ENCODE data around the gene NUCB1. TPM values are rescaled to one million over a fixed set of nuclear protein-coding genes. Genes with fewer than 3 reads are reported as not detected.
A peak's percentile ranks its signal among the peaks of the same experiment; 100 is the strongest.

The NUCB1 gene
- total and polyA plus RNA-seq, 9 of the 15 experiments (the other 6 are each of a cell fraction or from before 2014, with no cell fraction given), result 3.1 to 153 (median 71.7) TPM

DNA sequence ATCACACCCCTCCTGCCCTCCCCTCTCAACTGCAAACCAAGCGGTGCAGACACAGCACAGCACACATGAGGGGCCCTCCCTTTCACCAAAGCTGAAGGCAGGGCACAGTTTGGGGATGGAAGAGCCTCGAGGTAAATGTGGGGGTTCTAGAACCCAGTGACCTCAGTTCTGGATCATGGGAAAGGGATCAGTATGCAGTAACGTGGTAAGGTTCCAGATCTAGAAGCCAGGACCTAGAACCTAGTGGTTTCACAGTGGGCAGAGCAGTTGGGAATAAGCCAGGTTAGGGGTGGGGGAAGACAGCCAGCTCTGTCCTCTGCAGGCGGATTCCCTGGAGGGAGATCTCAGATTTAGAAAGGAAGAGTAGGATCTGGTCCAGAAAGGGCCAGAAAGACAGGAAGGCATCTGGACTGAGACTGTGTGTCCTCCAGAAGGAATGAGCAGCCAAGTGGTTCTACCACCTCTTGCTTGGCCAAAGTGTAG, 68.1 kb downstream of the NUCB1 start:
- in situ Hi-C loops (cut with MboI) (loop anchor here (10.0 kb wide), 1 partner anchor 93 kb away; the partner anchor contains the start of gene PPP1R15A), intact Hi-C loops (cut with micrococcal nuclease) (loop anchor here (5.0 kb wide), 1 partner anchor 36 kb away; the partner anchor contains the start of gene DHDH)
- Histone ChIP-seq H3K9ac (ENCODE audit: insufficient read depth in 1 of 2, low read depth in 2 of 2, low read length in 2 of 2) (peak overlapping the region; percentile 90 to 91; a peak in 3 of 4 replicates), H4K20me1 (replicated peaks; ENCODE audit: control insufficient read depth, insufficient read depth, low read length) (peaks cover 21% of the 10 kb centered on the region), H3K79me2 (ENCODE audit: control insufficient read depth, insufficient read depth, low read length) (peaks cover 42% of the 10 kb centered on the region), H3K4me1 (replicated peaks in 1 of 2; ENCODE audit: control insufficient read depth in 2 of 2, insufficient read depth in 2 of 2, low read length in 2 of 2) (peaks cover 32 to 50% of the 10 kb centered on the region in 2 experiments), H3K27me3 (ENCODE audit: control insufficient read depth in 2 of 2, insufficient read depth in 2 of 2, low read length in 2 of 2) (no peaks in the 10 kb centered on the region), H3K4me3 (no peak overlapping the region), H2AFZ (ENCODE audit: low read depth, low read length) (no peak overlapping the region), H3K27ac (ENCODE audit: extremely low read depth, low read depth, low read length) (peak overlapping the region; percentile 82; the same call in 2 of the 3 replicates), H3K9me3 (replicated peaks; ENCODE audit: control insufficient read depth, insufficient read depth, low read depth, low read length) (no peaks in the 10 kb centered on the region), H3K9me1 (ENCODE audit: control insufficient read depth, insufficient read depth, low read length) (no peaks in the 10 kb centered on the region), H3K4me2 (ENCODE audit: insufficient read depth, low read length) (peak overlapping the region; percentile 99), H3K36me3 (ENCODE audit: control insufficient read depth, insufficient read depth, low read length) (peaks cover 61% of the 10 kb centered on the region)
- 53% methylated on average over 4 of the region's 4 CpGs for WGBS (ENCODE audit: insufficient coverage, low coverage, missing lambda C conversion rate)
- DNase-seq (ENCODE audit: extremely low read depth in 1 of 4, low spot score in 3 of 4), result no peak
- ChIA-PET CTCF (ENCODE audit: low intra/inter-chr PET ratio) (interaction anchor here (0.6 kb wide), 2 partner anchors 13 to 332 kb away, joined by 3 to 6 read pairs; no protein-coding TSS in a partner anchor), POLR2A (interaction anchor here (0.6 to 14.5 kb wide), 28 partner anchors 8 to 521 kb away, joined by 3 to 439 read pairs (median 12); partner anchors contain the start of genes BAX, DHDH, GYS1 and HSD17B14)
- FAIRE-seq, result no peak
- ATAC-seq, result no peak; the same call in 2 of the 3 replicates
- no TSS peak for BruUV-seq (replicated peaks)
- TF ChIP-seq, protein P1, sequence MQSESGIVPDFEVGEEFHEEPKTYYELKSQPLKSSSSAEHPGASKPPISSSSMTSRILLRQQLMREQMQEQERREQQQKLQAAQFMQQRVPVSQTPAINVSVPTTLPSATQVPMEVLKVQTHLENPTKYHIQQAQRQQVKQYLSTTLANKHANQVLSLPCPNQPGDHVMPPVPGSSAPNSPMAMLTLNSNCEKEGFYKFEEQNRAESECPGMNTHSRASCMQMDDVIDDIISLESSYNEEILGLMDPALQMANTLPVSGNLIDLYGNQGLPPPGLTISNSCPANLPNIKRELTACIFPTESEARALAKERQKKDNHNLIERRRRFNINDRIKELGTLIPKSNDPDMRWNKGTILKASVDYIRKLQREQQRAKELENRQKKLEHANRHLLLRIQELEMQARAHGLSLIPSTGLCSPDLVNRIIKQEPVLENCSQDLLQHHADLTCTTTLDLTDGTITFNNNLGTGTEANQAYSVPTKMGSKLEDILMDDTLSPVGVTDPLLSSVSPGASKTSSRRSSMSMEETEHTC (IDR thresholded peaks at IDR 0.05), result no peak
- peak; percentile 61 for TF ChIP-seq POLR2B (IDR thresholded peaks at IDR 0.05; ENCODE audit: low read depth, partially characterized antibody)
- peak; percentile 33; the same call in 1 of the 2 replicates for TF ChIP-seq EGR1 (conservative IDR thresholded peaks at IDR 0.05)
- no peak for TF ChIP-seq ETV6 (IDR thresholded peaks at IDR 0.05; ENCODE audit: borderline replicate concordance in 1 of 2, low read depth in 2 of 2, low read length in 1 of 2)
- 0 out of 2 replicates have a peak, but pooled peaks have one; percentile 70 for TF ChIP-seq ETV6 (CRISPR knock-in tag; IDR thresholded peaks at IDR 0.05; ENCODE audit: borderline replicate concordance)
- peak; percentile 61; the same call in 1 of the 2 replicates for TF ChIP-seq ZC3H4 (CRISPR knock-in tag; IDR thresholded peaks at IDR 0.05; ENCODE audit: borderline replicate concordance)
- peak; percentile 32 for TF ChIP-seq POLR2A (conservative IDR thresholded peaks at IDR 0.05)
- peak; percentile 32 for TF ChIP-seq SUPT5H (IDR thresholded peaks at IDR 0.05)
- peak; percentile 52 for TF ChIP-seq POLR2AphosphoS5 (IDR thresholded peaks at IDR 0.05; ENCODE audit: control insufficient read depth, insufficient read depth, low read depth, low read length)
- TF ChIP-seq NUFIP1 (IDR thresholded peaks at IDR 0.05; ENCODE audit: partially characterized antibody), result peak; percentile 21
- TF ChIP-seq, protein P2, sequence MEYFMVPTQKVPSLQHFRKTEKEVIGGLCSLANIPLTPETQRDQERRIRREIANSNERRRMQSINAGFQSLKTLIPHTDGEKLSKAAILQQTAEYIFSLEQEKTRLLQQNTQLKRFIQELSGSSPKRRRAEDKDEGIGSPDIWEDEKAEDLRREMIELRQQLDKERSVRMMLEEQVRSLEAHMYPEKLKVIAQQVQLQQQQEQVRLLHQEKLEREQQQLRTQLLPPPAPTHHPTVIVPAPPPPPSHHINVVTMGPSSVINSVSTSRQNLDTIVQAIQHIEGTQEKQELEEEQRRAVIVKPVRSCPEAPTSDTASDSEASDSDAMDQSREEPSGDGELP (CRISPR knock-in tag; IDR thresholded peaks at IDR 0.05; ENCODE audit: borderline replicate concordance), result peak; percentile 37; the same call in 1 of the 2 replicates
- TF ChIP-seq, protein P3, sequence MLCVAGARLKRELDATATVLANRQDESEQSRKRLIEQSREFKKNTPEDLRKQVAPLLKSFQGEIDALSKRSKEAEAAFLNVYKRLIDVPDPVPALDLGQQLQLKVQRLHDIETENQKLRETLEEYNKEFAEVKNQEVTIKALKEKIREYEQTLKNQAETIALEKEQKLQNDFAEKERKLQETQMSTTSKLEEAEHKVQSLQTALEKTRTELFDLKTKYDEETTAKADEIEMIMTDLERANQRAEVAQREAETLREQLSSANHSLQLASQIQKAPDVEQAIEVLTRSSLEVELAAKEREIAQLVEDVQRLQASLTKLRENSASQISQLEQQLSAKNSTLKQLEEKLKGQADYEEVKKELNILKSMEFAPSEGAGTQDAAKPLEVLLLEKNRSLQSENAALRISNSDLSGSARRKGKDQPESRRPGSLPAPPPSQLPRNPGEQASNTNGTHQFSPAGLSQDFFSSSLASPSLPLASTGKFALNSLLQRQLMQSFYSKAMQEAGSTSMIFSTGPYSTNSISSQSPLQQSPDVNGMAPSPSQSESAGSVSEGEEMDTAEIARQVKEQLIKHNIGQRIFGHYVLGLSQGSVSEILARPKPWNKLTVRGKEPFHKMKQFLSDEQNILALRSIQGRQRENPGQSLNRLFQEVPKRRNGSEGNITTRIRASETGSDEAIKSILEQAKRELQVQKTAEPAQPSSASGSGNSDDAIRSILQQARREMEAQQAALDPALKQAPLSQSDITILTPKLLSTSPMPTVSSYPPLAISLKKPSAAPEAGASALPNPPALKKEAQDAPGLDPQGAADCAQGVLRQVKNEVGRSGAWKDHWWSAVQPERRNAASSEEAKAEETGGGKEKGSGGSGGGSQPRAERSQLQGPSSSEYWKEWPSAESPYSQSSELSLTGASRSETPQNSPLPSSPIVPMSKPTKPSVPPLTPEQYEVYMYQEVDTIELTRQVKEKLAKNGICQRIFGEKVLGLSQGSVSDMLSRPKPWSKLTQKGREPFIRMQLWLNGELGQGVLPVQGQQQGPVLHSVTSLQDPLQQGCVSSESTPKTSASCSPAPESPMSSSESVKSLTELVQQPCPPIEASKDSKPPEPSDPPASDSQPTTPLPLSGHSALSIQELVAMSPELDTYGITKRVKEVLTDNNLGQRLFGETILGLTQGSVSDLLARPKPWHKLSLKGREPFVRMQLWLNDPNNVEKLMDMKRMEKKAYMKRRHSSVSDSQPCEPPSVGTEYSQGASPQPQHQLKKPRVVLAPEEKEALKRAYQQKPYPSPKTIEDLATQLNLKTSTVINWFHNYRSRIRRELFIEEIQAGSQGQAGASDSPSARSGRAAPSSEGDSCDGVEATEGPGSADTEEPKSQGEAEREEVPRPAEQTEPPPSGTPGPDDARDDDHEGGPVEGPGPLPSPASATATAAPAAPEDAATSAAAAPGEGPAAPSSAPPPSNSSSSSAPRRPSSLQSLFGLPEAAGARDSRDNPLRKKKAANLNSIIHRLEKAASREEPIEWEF (CRISPR knock-in tag; IDR thresholded peaks at IDR 0.05), result no peak
- TF ChIP-seq, protein P4, sequence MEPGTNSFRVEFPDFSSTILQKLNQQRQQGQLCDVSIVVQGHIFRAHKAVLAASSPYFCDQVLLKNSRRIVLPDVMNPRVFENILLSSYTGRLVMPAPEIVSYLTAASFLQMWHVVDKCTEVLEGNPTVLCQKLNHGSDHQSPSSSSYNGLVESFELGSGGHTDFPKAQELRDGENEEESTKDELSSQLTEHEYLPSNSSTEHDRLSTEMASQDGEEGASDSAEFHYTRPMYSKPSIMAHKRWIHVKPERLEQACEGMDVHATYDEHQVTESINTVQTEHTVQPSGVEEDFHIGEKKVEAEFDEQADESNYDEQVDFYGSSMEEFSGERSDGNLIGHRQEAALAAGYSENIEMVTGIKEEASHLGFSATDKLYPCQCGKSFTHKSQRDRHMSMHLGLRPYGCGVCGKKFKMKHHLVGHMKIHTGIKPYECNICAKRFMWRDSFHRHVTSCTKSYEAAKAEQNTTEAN (CRISPR knock-in tag; IDR thresholded peaks at IDR 0.05), result 0 out of 2 replicates have a peak, but pooled peaks have one; percentile 72
